GM12878 (cell line): ENCODE measurements around the gene LENEP.

ENCODE experiments used
- BCL3 ChIP-seq: IDR thresholded peaks from 2 replicates; pipeline ENCODE4 v1.6.1; 2011; ENCODE audit warnings: borderline replicate concordance, low read depth, mild to moderate bottlenecking, moderate library complexity, low read length; ENCODE audit not compliant: insufficient read depth, poor library complexity, severe bottlenecking
- CEBPZ ChIP-seq: fragments of 150-350 bp; IDR thresholded peaks from 2 replicates; pipeline ENCODE4 v1.6.1; 2016; ENCODE audit warnings: low read depth, low read length
- CHD4 ChIP-seq: fragments of 200-600 bp; sonication (generic); IDR thresholded peaks from 2 replicates; pipeline ENCODE4 v1.6.1; 2016; ENCODE audit warnings: mild to moderate bottlenecking
- CTCF ChIP-seq, 3 experiments: IDR thresholded peaks in 2 of 3; conservative IDR thresholded peaks in 1 of 3; 2 replicates each; pipeline ENCODE4 v1.5.1; 2011; ENCODE audit warnings: low read depth in 3 of 3, low read length in 3 of 3, mild to moderate bottlenecking in 3 of 3, control low read depth in 2 of 3, moderate library complexity in 2 of 3, inconsistent platforms in 1 of 3, mixed read lengths in 1 of 3; ENCODE audit not compliant: control insufficient read depth in 2 of 3, insufficient read depth in 1 of 3; ENCODE audit errors: extremely low read depth in 1 of 3
- EP300 ChIP-seq, 2 experiments: fragments of 150-350 bp in 1 of 2; IDR thresholded peaks; 2 replicates each; pipeline ENCODE4 v1.6.1; 2011 to 2012; ENCODE audit warnings: low read depth in 2 of 2, low read length in 2 of 2, borderline replicate concordance in 1 of 2, improper control_type of control experiment in 1 of 2, inconsistent platforms in 1 of 2; ENCODE audit not compliant: control insufficient read depth in 1 of 2
- POLR2A ChIP-seq: IDR thresholded peaks from 2 replicates; pipeline ENCODE4 v1.6.1; 2011; ENCODE audit warnings: low read depth, mild to moderate bottlenecking, low read length
- RAD51 ChIP-seq: fragments of 450-650 bp; IDR thresholded peaks from 2 replicates; pipeline ENCODE4 v1.6.1; 2016; ENCODE audit warnings: moderate library complexity, mild to moderate bottlenecking, inconsistent platforms
- SP1 ChIP-seq: IDR thresholded peaks from one replicate; pipeline ENCODE4 v1.6.1; 2011; ENCODE audit warnings: low read depth, low read length
- STAT1 ChIP-seq: fragments of 450-650 bp; conservative IDR thresholded peaks from 2 replicates; pipeline ENCODE4 v1.6.1; 2014; ENCODE audit warnings: antibody characterized with exemption, mild to moderate bottlenecking
- TAF1 ChIP-seq: IDR thresholded peaks from 2 replicates; pipeline ENCODE4 v1.6.1; 2011; ENCODE audit warnings: mild to moderate bottlenecking, low read depth, low read length, borderline replicate concordance
- TARDBP ChIP-seq: IDR thresholded peaks from 2 replicates; pipeline ENCODE4 v1.6.1; 2016; ENCODE audit warnings: borderline replicate concordance
- YY1 ChIP-seq: IDR thresholded peaks from 2 replicates; pipeline ENCODE4 v1.6.1; 2011; ENCODE audit warnings: low read depth, mild to moderate bottlenecking, low read length
- ZBTB11 ChIP-seq: fragments of 450-650 bp; formaldehyde crosslinking; IDR thresholded peaks from 2 replicates; pipeline ENCODE4 v1.5.0; 2022; ENCODE audit warnings: mild to moderate bottlenecking, missing genetic modification characterization
- ZNF687 ChIP-seq: fragments of 450-650 bp; IDR thresholded peaks from 2 replicates; pipeline ENCODE4 v1.6.1; 2017; ENCODE audit warnings: mild to moderate bottlenecking, moderate library complexity

- TF ChIP-seq CTCF (IDR thresholded peaks at IDR 0.05 in 2 of 3, conservative IDR thresholded peaks at IDR 0.05 in 1 of 3; ENCODE audit: control insufficient read depth in 2 of 3, extremely low read depth in 1 of 3, insufficient read depth in 1 of 3, low read depth in 3 of 3, low read length in 3 of 3): no peak
- TF ChIP-seq CEBPZ: no peak
- TF ChIP-seq ZBTB11: no peak
- TF ChIP-seq TAF1: no peak
- TF ChIP-seq EP300 (IDR thresholded peaks at IDR 0.05; ENCODE audit: borderline replicate concordance in 1 of 2, control insufficient read depth in 1 of 2, low read depth in 2 of 2, low read length in 2 of 2): no peak
- TF ChIP-seq ZNF687: no peak
- no peak for TF ChIP-seq TARDBP
- TF ChIP-seq YY1: peak; percentile 86
- TF ChIP-seq BCL3: peak; percentile 40
- no peak for TF ChIP-seq CHD4
- TF ChIP-seq STAT1: peak; percentile 92; the same call in 1 of the 2 replicates
- TF ChIP-seq SP1: peak; percentile 98
- no peak for TF ChIP-seq RAD51
- TF ChIP-seq POLR2A: peak; percentile 63; the same call in 1 of the 2 replicates
These were observed 7.5 kb downstream of the LENEP start for GRCh38 chr1:155000726-155001424.
